Esophagus muscularis mucosa (tissue), 4 donors: Measurements from ENCODE around the gene TENM3. TPM values are rescaled to one million over a fixed set of nuclear protein-coding genes. Genes with fewer than 3 reads are reported as not detected.

ENCODE experiments used
- DNase-seq: peaks from one replicate; pipeline ENCODE4 v3.0.0-alpha.2; 2017; ENCODE audit errors: extremely low spot score
- H3K27ac ChIP-seq, 4 donors: fragments of 200-600 bp; sonication (generic); replicated peaks in 1 of 4; 1 replicate in 3 of 4; 2 replicates in 1 of 4; pipeline ENCODE4 v1.5.1; 2016 to 2019; ENCODE audit warnings: mild to moderate bottlenecking in 1 of 4
- H3K27me3 ChIP-seq, 4 donors: fragments of 200-600 bp; sonication (generic); one replicate each; pipeline versions ENCODE4 v1.5.1 to v1.6.0; 2016 to 2019
- H3K36me3 ChIP-seq, 4 donors: fragments of 200-600 bp; sonication (generic); one replicate each; pipeline ENCODE4 v1.5.1; 2016 to 2019
- H3K4me1 ChIP-seq, 4 donors: fragments of 200-600 bp; sonication (generic); one replicate each; pipeline ENCODE4 v1.5.1; 2016 to 2019
- H3K4me3 ChIP-seq, 4 donors: fragments of 200-600 bp; sonication (generic); 1 replicate in 2 of 4; 2 replicates in 2 of 4; pipeline ENCODE4 v1.5.1; 2016 to 2019; ENCODE audit warnings: mild to moderate bottlenecking in 4 of 4, moderate library complexity in 1 of 4
- H3K9me3 ChIP-seq, 4 donors: fragments of 200-600 bp; sonication (generic); 1 replicate in 3 of 4; 2 replicates in 1 of 4; pipeline ENCODE4 v1.5.1; 2016 to 2019
- EP300 ChIP-seq: sonication (generic); formaldehyde crosslinking; IDR thresholded peaks from one replicate; pipeline ENCODE4 v1.6.1; 2017; ENCODE audit warnings: antibody characterized with exemption
- POLR2A ChIP-seq: fragments of 450-650 bp; IDR thresholded peaks from one replicate; pipeline ENCODE4 v1.6.1; 2017; ENCODE audit warnings: antibody characterized with exemption, moderate library complexity, mild to moderate bottlenecking, low read depth
- POLR2AphosphoS5 ChIP-seq, 2 donors: sonication (generic); formaldehyde crosslinking; IDR thresholded peaks; one replicate each; pipeline ENCODE4 v1.6.1; 2017; ENCODE audit warnings: antibody characterized with exemption in 2 of 2
- WGBS: methylation state at CpG from one replicate; pipeline ENCODE4 v1.1.5; 2018; 5-methylcytosine and 5-hydroxymethylcytosine counted together
- intact Hi-C: fragments of 100-400 bp; cut with DNase I; formaldehyde crosslinking; loops from one replicate; pipeline ENCODE4 v1.15.1; 2023
- total RNA-seq, 4 donors: library from RNA; depleted of rRNA; stranded (reverse); fragments of >200 nt; gene quantifications; one replicate each; pipeline versions ENCODE4 v1.1.0 to v1.2.1, GENCODE V29; 2016
- TF ChIP-seq, protein P1 (sequence below), 3 experiments: fragments of 200-600 bp in 2 of 3; fragments of 450-650 bp in 1 of 3; sonication (generic) in 2 of 3; IDR thresholded peaks; one replicate each; pipeline ENCODE4 v1.5.1; 2017 to 2019; ENCODE audit warnings: antibody characterized with exemption in 3 of 3, mild to moderate bottlenecking in 2 of 3, moderate library complexity in 1 of 3

Gene TENM3
- total RNA-seq, 4 donors from 2014 or later, result 16.2 to 30.5 (median 28.3) TPM

DNA sequence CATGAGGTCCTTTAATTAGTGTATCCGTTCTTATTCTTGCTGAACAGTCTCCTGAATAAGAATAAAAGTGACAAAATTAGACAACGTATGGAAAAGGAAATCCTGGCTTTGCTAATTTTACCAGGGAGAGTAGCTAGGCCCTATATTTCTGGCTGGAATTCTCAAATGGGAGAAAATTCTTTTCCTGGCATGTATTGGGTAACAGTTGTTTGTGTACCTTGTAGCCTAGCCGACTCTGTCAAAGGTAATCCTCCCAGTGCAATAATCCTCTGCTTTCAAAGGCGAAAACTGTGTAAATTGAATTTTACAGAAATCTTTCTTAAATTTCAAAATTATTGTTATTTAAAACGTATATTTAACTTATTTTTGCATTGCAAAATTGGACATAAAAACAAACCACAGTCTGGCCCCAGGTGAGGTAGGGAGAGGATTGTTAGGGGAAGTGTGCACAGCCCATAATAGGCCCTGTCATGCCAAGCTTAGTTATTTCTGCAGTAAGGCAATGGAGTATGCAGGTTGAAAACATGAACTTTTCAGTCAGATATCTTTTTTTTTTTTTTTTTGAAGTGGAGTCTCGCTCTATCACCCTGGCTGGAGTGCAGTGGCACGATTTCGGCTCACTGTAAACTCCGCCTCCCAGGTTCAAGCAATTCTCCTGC lies 18.9 kb upstream of the TENM3 start:
- H3K36me3 ChIP-seq, result no peaks in the 10 kb centered on the region
- H3K27ac ChIP-seq, result no peak overlapping the region
- no peaks in the 10 kb centered on the region for H3K27me3 ChIP-seq
- intact Hi-C loops, result no loop called here
- DNase-seq, result no peak
- 91% methylated on average over 9 of the region's 9 CpGs for WGBS
- H3K4me1 ChIP-seq, result no peaks in the 10 kb centered on the region
- no peaks in the 10 kb centered on the region for H3K9me3 ChIP-seq
- no peak overlapping the region for H3K4me3 ChIP-seq
- TF ChIP-seq, protein P1, sequence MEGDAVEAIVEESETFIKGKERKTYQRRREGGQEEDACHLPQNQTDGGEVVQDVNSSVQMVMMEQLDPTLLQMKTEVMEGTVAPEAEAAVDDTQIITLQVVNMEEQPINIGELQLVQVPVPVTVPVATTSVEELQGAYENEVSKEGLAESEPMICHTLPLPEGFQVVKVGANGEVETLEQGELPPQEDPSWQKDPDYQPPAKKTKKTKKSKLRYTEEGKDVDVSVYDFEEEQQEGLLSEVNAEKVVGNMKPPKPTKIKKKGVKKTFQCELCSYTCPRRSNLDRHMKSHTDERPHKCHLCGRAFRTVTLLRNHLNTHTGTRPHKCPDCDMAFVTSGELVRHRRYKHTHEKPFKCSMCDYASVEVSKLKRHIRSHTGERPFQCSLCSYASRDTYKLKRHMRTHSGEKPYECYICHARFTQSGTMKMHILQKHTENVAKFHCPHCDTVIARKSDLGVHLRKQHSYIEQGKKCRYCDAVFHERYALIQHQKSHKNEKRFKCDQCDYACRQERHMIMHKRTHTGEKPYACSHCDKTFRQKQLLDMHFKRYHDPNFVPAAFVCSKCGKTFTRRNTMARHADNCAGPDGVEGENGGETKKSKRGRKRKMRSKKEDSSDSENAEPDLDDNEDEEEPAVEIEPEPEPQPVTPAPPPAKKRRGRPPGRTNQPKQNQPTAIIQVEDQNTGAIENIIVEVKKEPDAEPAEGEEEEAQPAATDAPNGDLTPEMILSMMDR (IDR thresholded peaks at IDR 0.05), result no peak
- no peak for TF ChIP-seq POLR2AphosphoS5 (IDR thresholded peaks at IDR 0.05)
- TF ChIP-seq POLR2A, result no peak
- TF ChIP-seq EP300, result no peak

DNA sequence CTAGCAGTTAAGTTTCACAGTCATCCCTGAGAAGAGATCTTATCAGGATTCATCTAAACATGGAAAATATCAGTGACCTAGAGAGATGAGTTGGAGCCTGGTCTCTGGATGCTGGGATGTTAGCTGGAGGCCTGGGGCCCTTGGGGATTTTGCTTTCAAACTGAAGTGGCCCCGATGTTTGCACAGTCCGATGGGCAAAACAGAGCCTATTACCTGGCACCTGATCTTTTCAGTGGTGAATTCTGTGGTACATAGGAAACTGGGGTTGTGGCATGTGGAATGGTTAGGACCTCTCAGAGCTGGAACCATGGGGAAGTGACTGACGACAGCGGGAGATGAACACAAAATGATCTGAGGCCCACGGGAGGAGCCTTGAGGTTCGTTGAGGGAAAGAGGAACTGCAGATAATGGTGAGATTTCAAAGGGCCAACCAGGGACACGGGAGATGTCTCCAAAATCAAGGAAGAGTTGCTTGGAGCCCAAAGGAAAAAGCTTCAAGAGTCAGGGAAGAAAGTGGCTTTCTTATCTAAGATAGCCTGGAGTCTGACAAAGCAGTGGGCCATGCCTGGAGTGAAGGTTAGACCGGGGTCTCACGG lies 17.8 kb upstream of the TENM3 start:
- no peak overlapping the region for H3K4me3 ChIP-seq
- TF ChIP-seq POLR2A, result no peak
- TF ChIP-seq, protein P1 (IDR thresholded peaks at IDR 0.05), result no peak
- intact Hi-C loops, result no loop called here
- no peak overlapping the region for H3K27ac ChIP-seq
- H3K36me3 ChIP-seq, result no peaks in the 10 kb centered on the region
- H3K27me3 ChIP-seq, result no peaks in the 10 kb centered on the region
- no peaks in the 10 kb centered on the region for H3K9me3 ChIP-seq
- no peaks in the 10 kb centered on the region for H3K4me1 ChIP-seq
- peak; percentile 80 for DNase-seq
- WGBS, result 92% methylated on average over 9 of the region's 9 CpGs

DNA sequence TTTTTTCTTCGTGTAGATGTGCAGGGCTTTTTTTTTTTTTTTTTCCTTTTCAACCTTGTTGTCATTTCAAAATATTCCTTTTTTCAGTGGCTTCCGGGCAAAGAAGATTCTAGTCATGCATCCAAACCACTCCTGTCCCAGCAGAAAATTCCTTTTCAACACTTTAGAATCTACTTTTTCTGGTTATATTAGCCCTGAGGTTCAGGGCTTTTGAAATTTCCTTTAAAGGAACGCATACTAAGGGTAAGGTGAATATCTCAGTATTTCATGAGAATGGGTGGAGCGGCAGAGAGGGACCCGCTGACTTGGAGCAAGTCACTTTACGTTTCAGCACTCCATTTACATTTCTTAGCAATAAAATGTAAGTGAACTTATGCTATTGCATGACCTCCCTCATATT lies 15.6 kb upstream of the TENM3 start:
- Histone ChIP-seq H3K4me3 (no peak overlapping the region), H3K9me3 (no peaks in the 10 kb centered on the region), H3K4me1 (peaks cover 0 to 11% (median 2%) of the 10 kb centered on the region in 4 donors), H3K36me3 (no peaks in the 10 kb centered on the region), H3K27me3 (no peaks in the 10 kb centered on the region), H3K27ac (no peak overlapping the region)
- TF ChIP-seq EP300 (no peak), POLR2AphosphoS5 (IDR thresholded peaks at IDR 0.05) (no peak), POLR2A (no peak)
- TF ChIP-seq, protein P1 (IDR thresholded peaks at IDR 0.05), result no peak
- intact Hi-C loops, result no loop called here
- peak; percentile 29 for DNase-seq
- WGBS, result 95% methylated on average over 6 of the region's 6 CpGs

- WGBS, result 79% methylated on average over 7 of the region's 7 CpGs
- Histone ChIP-seq H3K27me3 (no peaks in the 10 kb centered on the region), H3K36me3 (no peaks in the 10 kb centered on the region), H3K27ac (no peak overlapping the region), H3K4me1 (peaks cover 0 to 11% (median 2%) of the 10 kb centered on the region in 4 donors), H3K9me3 (no peaks in the 10 kb centered on the region), H3K4me3 (no peak overlapping the region)
- TF ChIP-seq EP300, result no peak
- TF ChIP-seq POLR2AphosphoS5 (IDR thresholded peaks at IDR 0.05), result no peak
- TF ChIP-seq, protein P1 (IDR thresholded peaks at IDR 0.05), result no peak
- no peak for TF ChIP-seq POLR2A
- DNase-seq, result peak; percentile 26
- intact Hi-C loops, result no loop called here
Measured at GRCh38 chr4:182228991-182229577, 14.1 kb upstream of the TENM3 start.
